HG02571 (cell line): ENCODE data around the gene NHSL2.
"Not testable (repeated sequence)": the region's sequence is repeated elsewhere in the genome, so short reads cannot be mapped to it uniquely, and the experiment has no call there.

Source experiments
- ATAC-seq: cut with Tn5 transposase; IDR thresholded peaks from one replicate; pipeline ENCODE4 v1.9.1; 2021; ENCODE audit warnings: mild to moderate bottlenecking, moderate library complexity; ENCODE audit not compliant: unreplicated experiment

NHSL2 gene

GRCh38 chrX:71910643-71910985 lies at the start of gene NHSL2:
Gene NHSL2 (plus strand): TSS chrX:71910845.
- no peak for ATAC-seq

GRCh38 chrX:71867680-71868079 lies 43.0 kb upstream of the NHSL2 start:
- ATAC-seq: no peak

- not testable (repeated sequence) for ATAC-seq
Observed at GRCh38 chrX:71869566-71869965, 41.1 kb upstream of the NHSL2 start.

GRCh38 chrX:71870208-71871098 lies 40.2 kb upstream of the NHSL2 start:
- no peak for ATAC-seq

- no peak for ATAC-seq
Observed at GRCh38 chrX:71871367-71871766, 39.3 kb upstream of the NHSL2 start.

- no peak for ATAC-seq
Observed at GRCh38 chrX:71872542-71873458, 37.8 kb upstream of the NHSL2 start.

GRCh38 chrX:71873459-71873833 lies 37.2 kb upstream of the NHSL2 start:
- ATAC-seq: no peak

GRCh38 chrX:71876841-71877240 lies 33.8 kb upstream of the NHSL2 start:
- ATAC-seq: not testable (repeated sequence)

- no peak for ATAC-seq
Observed at GRCh38 chrX:71885099-71885498, 25.5 kb upstream of the NHSL2 start.

- no peak for ATAC-seq
Observed at GRCh38 chrX:71895607-71896006, 15.0 kb upstream of the NHSL2 start.

- no peak for ATAC-seq
Observed at GRCh38 chrX:71906144-71906543, 4.5 kb upstream of the NHSL2 start.

- ATAC-seq: no peak
Observed at GRCh38 chrX:71908387-71908786, 2.3 kb upstream of the NHSL2 start.

GRCh38 chrX:71909956-71910355 lies 689 bp upstream of the NHSL2 start:
- ATAC-seq: no peak

GRCh38 chrX:71910986-71911730 lies 513 bp downstream of the NHSL2 start:
- ATAC-seq: no peak

- no peak for ATAC-seq
Observed at GRCh38 chrX:71911731-71912050, 1.0 kb downstream of the NHSL2 start.

GRCh38 chrX:71912156-71912555 lies 1.5 kb downstream of the NHSL2 start:
- ATAC-seq: no peak

- ATAC-seq: no peak
Observed at GRCh38 chrX:71913156-71913950, 2.7 kb downstream of the NHSL2 start.

- ATAC-seq: no peak
Observed at GRCh38 chrX:71917621-71918343, 7.1 kb downstream of the NHSL2 start.

- ATAC-seq: no peak
Observed at GRCh38 chrX:71919431-71919830, 8.8 kb downstream of the NHSL2 start.

- no peak for ATAC-seq
Observed at GRCh38 chrX:71919886-71920285, 9.2 kb downstream of the NHSL2 start.
